Right lobe of liver (tissue), 4 donors: ENCODE results near the gene CAMKMT.

Experiments
- CTCF ChIP-seq, 4 donors: fragments of 200-600 bp in 3 of 4; fragments of 450-650 bp in 1 of 4; IDR thresholded peaks; one replicate each; pipeline versions ENCODE4 v1.5.1 to v1.8.0; 2016 to 2022; ENCODE audit warnings: antibody characterized with exemption in 4 of 4, mild to moderate bottlenecking in 2 of 4
- POLR2A ChIP-seq: fragments of 450-650 bp; IDR thresholded peaks from one replicate; pipeline ENCODE4 v1.6.1; 2017; ENCODE audit warnings: antibody characterized with exemption, mild to moderate bottlenecking
- donor health status: DM: no; HTN: no; CAD: no.
- donor health status: DM: no; HTN: no; CAD: no.
- donor health status: DM: no; HTN: yes; CAD: no.

- no peak for TF ChIP-seq POLR2A
- no peak for TF ChIP-seq CTCF (IDR thresholded peaks at IDR 0.05)
These were observed 293.7 kb downstream of the CAMKMT start for GRCh38 chr2:44655401-44655864.
